K562 (cell line): ENCODE results near the gene NLK. TPM values are rescaled to one million over a fixed set of nuclear protein-coding genes. Genes with fewer than 3 reads are reported as not detected.

ENCODE experiments used
- ATAC-seq: fragments of 200-7000 bp; cut with Tn5 transposase; 3 replicates; pipeline ENCODE4 v1.9.1; 2020; ENCODE audit warnings: moderate library complexity
- BruUV-seq: library from RNA; stranded (reverse); fragments of 400-500 nt; replicated peaks from 2 replicates; lab custom pipeline; 2021; lab: Mats Ljungman, UMichigan
- CTCF ChIA-PET: fragments of 300-600 bp; formaldehyde crosslinking; extraction: SDS; loops from one replicate; lab custom pipeline; 2021; ENCODE audit warnings: low intra/inter-chr PET ratio; lab: Yijun Ruan, JAX
- POLR2A ChIA-PET: fragments of 300-600, 350-650 bp; sonication (Branson Sonifier 250); formaldehyde crosslinking; extraction: SDS; loops from one replicate; lab custom pipeline; 2021; ENCODE audit warnings: antibody characterized with exemption, inconsistent platforms; lab: Yijun Ruan, JAX
- DNase-seq, 4 experiments: peaks; one replicate each; pipeline versions ENCODE4 v3.0.0 to v3.0.0-alpha.2; 2011 to 2018; ENCODE audit warnings: low spot score in 3 of 4, mixed read lengths in 3 of 4; ENCODE audit errors: extremely low read depth in 1 of 4
- FAIRE-seq: peaks from 2 replicates; lab custom pipeline; 2011; peaks lifted over from hg19 to GRCh38; lab: Jason Lieb, UNC
- H2AFZ ChIP-seq: 2 replicates; pipeline ENCODE4 v1.6.0; 2011; ENCODE audit warnings: low read depth, low read length, control low read depth, inconsistent platforms
- H3K27ac ChIP-seq: fragments of 200-600 bp; 3 replicates; pipeline ENCODE4 v1.8.0; 2011; ENCODE audit warnings: low read depth, mild to moderate bottlenecking, control low read depth, inconsistent platforms, low read length, moderate library complexity, mixed read lengths; ENCODE audit errors: extremely low read depth
- H3K27me3 ChIP-seq, 2 experiments: fragments of 300-600 bp in 1 of 2; 2 replicates in 1 of 2; 3 replicates in 1 of 2; pipeline versions ENCODE4 v1.6.0 to v1.8.0; 2011; ENCODE audit warnings: inconsistent platforms in 2 of 2, low read length in 2 of 2, mild to moderate bottlenecking in 1 of 2, mixed read lengths in 1 of 2, moderate library complexity in 1 of 2; ENCODE audit not compliant: control insufficient read depth in 2 of 2, insufficient read depth in 2 of 2
- H3K36me3 ChIP-seq: fragments of 300-600 bp; 3 replicates; pipeline ENCODE4 v1.8.0; 2011; ENCODE audit warnings: mild to moderate bottlenecking, low read length, inconsistent platforms; ENCODE audit not compliant: control insufficient read depth, insufficient read depth
- H3K4me1 ChIP-seq, 2 experiments: fragments of 200-600 bp in 1 of 2; replicated peaks in 1 of 2; 2 replicates in 1 of 2; 3 replicates in 1 of 2; pipeline versions ENCODE4 v1.5.1 to v1.8.0; 2011; ENCODE audit warnings: inconsistent platforms in 2 of 2, low read length in 2 of 2, mild to moderate bottlenecking in 1 of 2, mixed read lengths in 1 of 2, moderate library complexity in 1 of 2; ENCODE audit not compliant: control insufficient read depth in 2 of 2, insufficient read depth in 2 of 2
- H3K4me2 ChIP-seq: 2 replicates; pipeline ENCODE4 v1.6.1; 2011; ENCODE audit warnings: low read length, control low read depth, inconsistent platforms, mixed read lengths; ENCODE audit not compliant: insufficient read depth
- H3K4me3 ChIP-seq: fragments of 200-600 bp; sonication (generic), shearing (Covaris generic); 2 replicates; pipeline ENCODE4 v1.5.1; 2016; ENCODE audit warnings: control low read depth, inconsistent platforms
- H3K79me2 ChIP-seq: fragments of 200-600 bp; 3 replicates; pipeline ENCODE4 v1.8.0; 2011; ENCODE audit warnings: low read length, inconsistent platforms; ENCODE audit not compliant: control insufficient read depth, insufficient read depth
- H3K9ac ChIP-seq, 2 experiments: 2 replicates each; pipeline versions ENCODE4 v1.6.0 to v1.6.1; 2011; ENCODE audit warnings: low read depth in 2 of 2, low read length in 2 of 2, control low read depth in 1 of 2, inconsistent platforms in 1 of 2, mild to moderate bottlenecking in 1 of 2, mixed read lengths in 1 of 2; ENCODE audit not compliant: insufficient read depth in 1 of 2
- H3K9me1 ChIP-seq: one replicate; pipeline ENCODE4 v1.6.0; 2011; ENCODE audit warnings: inconsistent platforms, mild to moderate bottlenecking, low read length, moderate library complexity; ENCODE audit not compliant: control insufficient read depth, insufficient read depth
- H3K9me3 ChIP-seq: replicated peaks from 2 replicates; pipeline ENCODE4 v1.5.1; 2011; ENCODE audit warnings: low read depth, low read length, inconsistent platforms; ENCODE audit not compliant: control insufficient read depth, insufficient read depth
- H4K20me1 ChIP-seq: replicated peaks from 2 replicates; pipeline ENCODE4 v1.6.1; 2011; ENCODE audit warnings: low read length, inconsistent platforms, mixed read lengths; ENCODE audit not compliant: control insufficient read depth, insufficient read depth
- ATF3 ChIP-seq, 2 experiments: fragments of 450-650 bp in 1 of 2; sonication (generic) in 1 of 2; formaldehyde crosslinking in 1 of 2; IDR thresholded peaks in 1 of 2; conservative IDR thresholded peaks in 1 of 2; 2 replicates each; pipeline versions ENCODE4 v1.6.1 to v1.8.1; 2016 to 2023; ENCODE audit warnings: mild to moderate bottlenecking in 2 of 2, moderate library complexity in 2 of 2, inconsistent platforms in 1 of 2, missing genetic modification reagents in 1 of 2
- E4F1 ChIP-seq: fragments of 250-450 bp; sonication (Bioruptor Pico); IDR thresholded peaks from 2 replicates; pipeline ENCODE4 v1.5.0; 2021; ENCODE audit warnings: mild to moderate bottlenecking, borderline replicate concordance
- WGBS: fragments of 100-300 bp; shearing (Covaris generic); methylation state at CpG from one replicate; pipeline ENCODE4 v1.1.6; 2016; ENCODE audit warnings: low coverage, mixed read lengths; ENCODE audit not compliant: insufficient coverage; ENCODE audit errors: missing lambda C conversion rate; 5-methylcytosine and 5-hydroxymethylcytosine counted together
- in situ Hi-C: fragments of 300-500 bp; cut with MboI; formaldehyde crosslinking; loops from 4 replicates; pipeline ENCODE4 v1.15.0; 2018; ENCODE audit warnings: inconsistent platforms, mixed read lengths
- intact Hi-C: fragments of 100-400 bp; cut with micrococcal nuclease; formaldehyde crosslinking; loops from 2 replicates; pipeline ENCODE4 v1.14.2; 2022
- polyA plus RNA-seq, 8 experiments: library from polyadenylated mRNA; depleted of rRNA in 4 of 8; stranded (reverse) in 5 of 8; unstranded in 3 of 8; fragments of >200 nt; fragmentation: Nextera tagmentation in 2 of 8; fragmentation: Illumina TruSeq in 1 of 8; extraction: Ambion mirVana in 2 of 8; extraction: Trizol in 1 of 8; gene quantifications; 2 replicates each; pipeline versions ENCODE4 v1.2.1 to v1.2.3, GENCODE V29; 2011 to 2014; ENCODE audit warnings: inconsistent platforms in 1 of 8, missing spikeins in 1 of 8
- total RNA-seq, 7 experiments: library from RNA; depleted of rRNA in 6 of 7; stranded (reverse); fragments of >200 nt in 6 of 7; fragmentation: Illumina TruSeq in 2 of 7; extraction: Trizol in 2 of 7; gene quantifications; 2 replicates each; pipeline versions ENCODE4 v1.2.1 to v1.2.3, GENCODE V29; 2011 to 2021; ENCODE audit warnings: low replicate concordance in 1 of 7

NLK gene
- total and polyA plus RNA-seq, 9 of the 15 experiments (the other 6 are each of a cell fraction or from before 2014, with no cell fraction given): 10.9 to 59.6 (median 26.7) TPM

DNA sequence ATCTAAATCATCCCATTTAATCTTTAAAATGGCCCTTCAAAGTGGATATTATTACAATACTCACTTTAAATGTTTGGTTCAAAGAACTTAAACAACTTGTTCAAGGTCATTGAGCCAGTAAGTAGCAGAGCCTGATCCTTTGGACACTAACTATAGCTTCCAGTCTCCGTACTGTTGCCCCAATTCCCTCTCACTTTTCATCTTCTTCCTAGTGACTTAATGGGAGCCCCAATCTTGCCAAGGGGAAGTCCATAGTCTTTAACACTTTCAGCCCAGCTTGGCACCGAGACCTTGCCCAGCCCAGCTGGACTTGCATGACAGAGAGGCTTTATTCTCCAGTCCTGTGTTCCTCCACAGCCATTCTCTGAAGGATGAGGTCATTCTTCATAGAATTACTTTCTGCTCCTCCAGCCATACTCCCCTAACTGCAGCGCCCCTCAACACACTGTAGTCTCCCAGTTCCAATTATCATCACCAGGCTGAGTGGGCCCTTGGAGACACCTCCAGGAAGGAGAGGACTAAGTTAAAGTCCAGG is 49.2 kb upstream of the NLK start:
- FAIRE-seq (no peak), ATAC-seq (no peak), DNase-seq (no peak)
- H3K4me1 ChIP-seq: peaks cover 8 to 26% of the 10 kb centered on the region in 2 experiments; a peak in 4 of 5 replicates
- no peaks in the 10 kb centered on the region for H3K79me2 ChIP-seq
- BruUV-seq: no TSS peak
- ChIA-PET POLR2A (interaction anchor here (1.3 to 1.6 kb wide), 2 partner anchors 14 to 15 kb away, joined by 3 read pairs; no protein-coding TSS in a partner anchor), CTCF (no interaction called here)
- no peak overlapping the region for H3K4me2 ChIP-seq
- no peaks in the 10 kb centered on the region for H3K9me3 ChIP-seq
- no peaks in the 10 kb centered on the region for H3K27me3 ChIP-seq
- in situ Hi-C loops: no loop called here
- H3K36me3 ChIP-seq: no peaks in the 10 kb centered on the region
- H4K20me1 ChIP-seq: no peaks in the 10 kb centered on the region
- intact Hi-C loops: no loop called here
- no peak overlapping the region for H3K27ac ChIP-seq
- TF ChIP-seq E4F1 (no peak), ATF3 (IDR thresholded peaks at IDR 0.05) (peak; percentile 57), ATF3 (CRISPR knock-in tag; conservative IDR thresholded peaks at IDR 0.05) (no peak)
- no peak overlapping the region for H3K9ac ChIP-seq
- 71% methylated on average over 3 of the region's 3 CpGs for WGBS
- no peak overlapping the region for H3K4me3 ChIP-seq
- 0 out of 2 replicates have a peak overlapping the region, but pooled peaks have one; percentile 52 for H2AFZ ChIP-seq
- H3K9me1 ChIP-seq: no peaks in the 10 kb centered on the region
